Measurements from ENCODE around the gene HTRA3.

The HTRA3 gene

DNA sequence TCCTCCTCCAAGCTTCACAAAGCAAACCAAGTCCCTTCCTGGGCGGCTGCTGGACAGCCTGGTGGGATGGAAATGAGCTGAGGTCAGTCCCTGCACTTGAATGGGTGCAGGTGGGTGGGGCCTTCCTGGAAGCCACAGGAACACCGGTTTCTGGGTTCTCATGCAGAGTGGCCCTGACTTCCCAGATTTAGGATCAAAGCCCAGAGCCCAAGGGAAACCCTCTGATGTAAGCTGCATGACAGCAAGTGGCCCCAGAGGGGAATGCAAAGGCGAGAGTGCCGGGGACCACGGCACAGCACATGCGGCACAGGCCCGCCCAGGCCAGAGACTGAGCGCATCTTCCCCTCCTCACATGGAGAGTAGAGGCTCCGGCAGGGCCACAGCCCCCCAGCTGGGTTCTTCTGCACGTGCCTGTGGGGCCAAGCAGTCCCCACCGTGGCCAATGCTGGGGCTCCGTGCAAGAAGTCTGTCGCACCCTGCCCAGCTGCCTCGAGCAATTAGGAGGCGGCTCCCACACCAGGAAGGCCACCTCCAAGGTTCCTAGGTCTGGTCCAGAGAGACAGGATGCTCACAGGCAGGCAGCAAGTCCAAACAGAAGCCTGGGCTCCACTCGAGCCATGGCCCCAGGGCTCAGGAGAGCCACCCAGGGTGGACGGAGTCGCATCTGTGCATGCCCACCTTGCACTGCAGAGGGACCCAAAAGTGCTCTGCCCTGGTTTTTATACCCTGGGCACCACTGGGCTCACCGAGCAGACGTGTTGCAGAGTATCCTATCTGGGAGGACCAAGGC, 83.0 kb downstream of the HTRA3 start:
- in situ Hi-C loops (cut with MboI; ENCODE audit: low sequenced_read_pairs) = no loop called here

DNA sequence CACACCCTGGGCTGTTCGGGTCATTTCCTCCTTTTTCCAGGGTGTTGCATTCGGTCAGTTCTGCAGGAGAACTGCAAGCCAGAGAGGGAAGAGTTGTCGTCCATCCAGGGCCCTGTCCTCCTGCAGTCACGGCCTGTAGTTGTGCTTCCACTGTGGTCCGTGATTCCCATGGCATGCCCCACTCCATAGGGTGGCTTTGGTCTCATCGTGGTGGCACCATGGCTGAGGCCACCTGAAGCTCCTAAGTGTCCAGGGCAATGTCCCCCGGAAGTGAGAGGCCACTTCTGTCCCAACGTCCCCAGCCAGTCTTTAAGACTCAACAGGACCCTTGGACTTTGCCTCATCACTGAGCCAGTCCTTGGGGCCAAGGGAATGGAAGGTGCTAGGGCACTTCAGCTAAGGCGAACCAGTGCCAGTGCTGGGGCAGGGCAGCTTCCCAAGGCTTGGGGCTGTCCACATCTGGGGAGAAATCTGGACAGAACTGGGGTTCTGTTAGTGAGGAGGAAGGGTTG, 83.7 kb downstream of the HTRA3 start:
- in situ Hi-C loops (cut with MboI; ENCODE audit: low sequenced_read_pairs) = no loop called here

DNA sequence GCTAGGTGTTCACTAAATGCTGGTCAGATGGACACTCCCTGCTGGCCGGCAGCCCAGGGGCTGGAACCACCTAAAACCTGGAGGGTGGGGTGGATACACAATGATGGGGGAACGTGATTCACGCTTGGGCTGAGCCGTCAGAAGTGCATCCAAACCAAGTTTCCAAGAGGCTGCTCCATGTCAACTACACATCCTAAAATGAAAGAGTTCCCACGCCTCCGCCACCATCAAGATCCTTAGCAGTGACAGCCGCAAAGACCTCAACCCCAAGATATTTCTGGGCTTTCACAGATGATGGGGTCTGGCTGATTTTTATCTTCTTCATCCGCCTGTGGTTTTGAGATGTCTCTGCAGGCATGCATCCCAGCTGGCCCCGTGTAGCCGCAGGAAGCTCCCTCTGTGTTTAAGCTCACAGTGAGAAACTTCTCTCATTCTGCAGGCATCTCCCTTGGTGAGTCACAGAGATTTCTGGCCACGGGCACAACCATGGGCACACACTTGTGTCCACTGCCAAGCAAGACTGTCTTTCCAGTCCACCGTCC, 84.4 kb downstream of the HTRA3 start:
- in situ Hi-C loops (cut with MboI; ENCODE audit: low sequenced_read_pairs) = no loop called here

DNA sequence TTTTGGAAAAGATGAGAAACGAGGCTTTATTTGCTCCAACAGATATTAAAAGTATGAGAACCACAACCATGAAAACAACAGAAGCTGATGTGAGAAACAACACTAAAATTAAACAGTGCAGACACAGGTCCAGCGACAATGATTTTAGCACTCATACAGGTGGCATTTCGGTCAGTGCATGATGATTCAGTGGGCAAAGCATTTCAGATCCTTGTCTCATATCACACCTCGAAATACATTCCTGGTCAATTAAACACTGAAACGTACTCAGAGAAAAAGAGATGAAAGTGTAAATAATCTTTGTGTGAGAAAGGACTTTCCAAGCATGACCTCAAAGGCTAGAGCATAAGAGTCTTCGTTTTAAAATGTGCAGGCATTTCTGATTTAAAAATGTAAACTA, 85.8 kb downstream of the HTRA3 start:
- in situ Hi-C loops (cut with MboI; ENCODE audit: low sequenced_read_pairs) = no loop called here

DNA sequence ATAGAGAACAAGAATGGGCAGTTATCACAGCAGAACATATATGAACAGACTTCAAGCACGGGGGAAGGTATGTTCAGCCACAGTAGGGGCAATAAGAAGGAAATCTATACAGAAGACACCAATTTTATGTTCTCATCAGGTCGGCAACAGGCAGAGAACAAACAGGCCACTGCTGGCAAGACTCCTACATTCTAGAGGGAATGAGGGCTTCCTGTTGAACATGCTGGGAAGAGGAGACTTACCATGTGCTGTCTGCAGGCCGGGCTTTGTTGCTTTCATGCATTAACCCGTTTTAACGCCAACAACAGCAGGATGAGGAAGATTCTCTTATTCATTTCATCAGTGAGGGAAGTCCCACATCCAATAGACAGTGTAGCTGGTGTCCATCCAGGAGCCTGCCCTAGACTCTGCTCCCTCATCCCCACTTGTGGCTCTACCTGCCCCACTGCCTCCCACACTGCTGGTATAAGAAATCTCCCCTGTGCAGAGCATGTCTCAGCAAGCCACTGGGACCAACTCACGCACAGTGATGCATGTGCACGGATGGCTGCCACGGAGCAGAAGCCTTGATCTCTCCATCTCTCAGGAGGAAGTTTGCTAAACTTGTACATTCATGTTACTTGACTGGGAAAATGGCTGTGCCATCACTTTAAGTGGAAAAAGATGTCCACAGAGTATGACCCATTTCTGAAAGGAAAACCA, 86.5 kb downstream of the HTRA3 start:
- in situ Hi-C loops (cut with MboI; ENCODE audit: low sequenced_read_pairs) = no loop called here

Measured in HL-60/S4 treated with retinoic acid at 250 ng/mL for 4 days and 3 days (cell line).